GM12873 (cell line): Measurements from ENCODE around the gene NDC1.

Source experiments
- TF ChIP-seq, protein P1 (sequence below): IDR thresholded peaks from 2 replicates; pipeline ENCODE4 v1.5.1; 2012; ENCODE audit warnings: low read depth, mild to moderate bottlenecking, moderate library complexity, low read length, control low read depth; ENCODE audit not compliant: insufficient read depth; ENCODE audit errors: missing control alignments

The NDC1 gene

GRCh38 chr1:53738205-53739108 is 99.6 kb downstream of the NDC1 start:
- TF ChIP-seq, protein P1, sequence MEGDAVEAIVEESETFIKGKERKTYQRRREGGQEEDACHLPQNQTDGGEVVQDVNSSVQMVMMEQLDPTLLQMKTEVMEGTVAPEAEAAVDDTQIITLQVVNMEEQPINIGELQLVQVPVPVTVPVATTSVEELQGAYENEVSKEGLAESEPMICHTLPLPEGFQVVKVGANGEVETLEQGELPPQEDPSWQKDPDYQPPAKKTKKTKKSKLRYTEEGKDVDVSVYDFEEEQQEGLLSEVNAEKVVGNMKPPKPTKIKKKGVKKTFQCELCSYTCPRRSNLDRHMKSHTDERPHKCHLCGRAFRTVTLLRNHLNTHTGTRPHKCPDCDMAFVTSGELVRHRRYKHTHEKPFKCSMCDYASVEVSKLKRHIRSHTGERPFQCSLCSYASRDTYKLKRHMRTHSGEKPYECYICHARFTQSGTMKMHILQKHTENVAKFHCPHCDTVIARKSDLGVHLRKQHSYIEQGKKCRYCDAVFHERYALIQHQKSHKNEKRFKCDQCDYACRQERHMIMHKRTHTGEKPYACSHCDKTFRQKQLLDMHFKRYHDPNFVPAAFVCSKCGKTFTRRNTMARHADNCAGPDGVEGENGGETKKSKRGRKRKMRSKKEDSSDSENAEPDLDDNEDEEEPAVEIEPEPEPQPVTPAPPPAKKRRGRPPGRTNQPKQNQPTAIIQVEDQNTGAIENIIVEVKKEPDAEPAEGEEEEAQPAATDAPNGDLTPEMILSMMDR = no peak

GRCh38 chr1:53737648-53738204 is 100.4 kb downstream of the NDC1 start:
- TF ChIP-seq, protein P1 = no peak

DNA sequence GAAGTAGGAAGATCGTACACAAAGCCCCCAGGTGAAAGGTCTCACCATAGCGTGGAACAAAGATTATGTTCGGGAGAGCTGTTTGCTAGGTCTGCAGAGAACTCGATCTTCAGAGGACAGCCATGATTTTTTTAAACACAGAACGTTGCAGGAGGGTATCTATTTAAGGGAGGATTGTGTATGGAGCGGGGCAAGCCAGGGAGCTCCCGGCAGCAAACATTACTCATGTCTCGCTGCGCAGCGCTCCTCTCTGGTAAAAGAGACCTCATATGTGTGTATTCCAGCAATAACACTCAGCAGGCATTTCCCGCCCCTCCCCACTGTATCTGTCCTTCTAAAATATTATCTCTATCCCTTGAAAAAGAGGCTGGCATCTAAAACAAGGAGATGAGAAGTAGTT is 101.8 kb downstream of the NDC1 start:
- TF ChIP-seq, protein P1 = no peak

DNA sequence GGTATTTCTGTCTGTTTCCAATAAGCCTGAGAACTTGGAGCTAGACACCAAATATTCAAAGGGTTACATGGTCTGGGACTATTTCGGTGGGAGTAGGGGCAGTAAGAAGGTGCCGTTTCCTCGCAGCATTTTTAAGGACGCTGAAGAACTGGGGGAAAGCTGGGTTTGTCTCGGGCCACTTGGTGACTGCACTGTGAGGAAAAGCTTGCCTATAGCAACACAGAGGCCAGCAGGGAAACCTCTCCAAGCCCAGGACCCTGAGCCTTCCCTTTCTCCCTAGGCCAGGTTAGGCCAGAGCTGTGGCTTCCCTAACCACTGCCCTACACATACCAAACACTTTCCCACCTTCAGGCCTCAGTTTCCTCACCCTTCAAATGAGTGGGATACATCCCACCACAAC is 102.4 kb downstream of the NDC1 start:
- TF ChIP-seq, protein P1 = no peak

DNA sequence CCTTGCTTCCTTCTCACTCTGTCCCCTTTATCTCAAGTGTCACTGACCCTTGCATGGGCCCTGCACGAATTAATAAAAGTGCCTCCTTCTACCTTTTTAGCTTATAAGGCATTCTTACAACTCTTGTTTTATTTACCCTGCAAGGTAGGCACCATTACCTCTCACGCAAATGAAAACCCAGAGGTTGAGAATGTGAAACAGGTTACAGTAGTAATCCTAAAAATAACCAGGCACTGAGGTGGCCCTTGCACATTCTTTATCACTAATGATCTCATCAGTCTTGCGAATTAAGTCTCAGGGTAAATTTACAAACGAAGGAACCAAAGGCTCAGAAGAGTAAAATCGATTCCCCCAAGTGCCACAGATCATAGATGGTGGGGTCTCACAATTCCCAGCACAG is 102.8 kb downstream of the NDC1 start:
- TF ChIP-seq, protein P1 = no peak

DNA sequence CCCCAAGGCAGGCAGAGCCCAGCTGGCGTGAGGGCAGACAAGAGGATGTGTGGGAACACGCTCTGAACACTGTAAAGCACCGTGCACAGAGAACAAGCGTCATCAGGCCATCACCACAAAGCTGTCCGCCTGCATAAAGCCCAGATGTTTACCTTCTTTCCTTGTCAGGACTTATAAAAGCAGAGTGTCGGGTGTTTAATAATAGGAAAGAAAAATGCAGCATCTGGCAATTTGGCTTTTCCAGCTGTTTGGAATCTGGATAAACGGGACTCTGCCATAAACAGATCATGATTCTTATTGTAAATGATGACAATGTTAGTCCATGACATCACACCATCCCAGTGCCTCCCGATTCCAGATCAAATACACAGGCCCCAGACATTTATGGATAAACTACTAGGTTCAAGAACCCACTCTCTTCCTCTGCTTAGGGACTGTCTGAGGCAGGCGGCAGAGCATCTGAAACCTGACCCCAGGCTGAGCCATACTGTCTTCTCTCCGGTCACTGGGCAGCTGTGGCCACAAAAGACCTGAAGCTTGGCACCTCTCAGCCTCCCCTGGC is 103.4 kb downstream of the NDC1 start:
- TF ChIP-seq, protein P1 = no peak

- TF ChIP-seq, protein P1 = no peak
These were observed 104.0 kb downstream of the NDC1 start for GRCh38 chr1:53733975-53734649.
